Suprapubic skin (tissue), 4 donors: ENCODE measurements around the gene AP3B1. TPM values are rescaled to one million over a fixed set of nuclear protein-coding genes. Genes with fewer than 3 reads are reported as not detected.

Experiments used
- DNase-seq, 2 donors: peaks; one replicate each; pipeline ENCODE4 v3.0.0-alpha.2; 2019; ENCODE audit warnings: low spot score in 2 of 2
- H3K27ac ChIP-seq: fragments of 200-600 bp; sonication (generic); one replicate; pipeline ENCODE4 v1.5.1; 2019
- H3K27me3 ChIP-seq: fragments of 200-600 bp; sonication (generic); one replicate; pipeline ENCODE4 v1.5.1; 2019
- H3K36me3 ChIP-seq: fragments of 200-600 bp; sonication (generic); one replicate; pipeline ENCODE4 v1.5.1; 2019
- H3K4me1 ChIP-seq: fragments of 200-600 bp; sonication (generic); one replicate; pipeline ENCODE4 v1.5.1; 2019
- H3K4me3 ChIP-seq: fragments of 200-600 bp; sonication (generic); one replicate; pipeline ENCODE4 v1.5.1; 2019; ENCODE audit warnings: mild to moderate bottlenecking
- H3K9me3 ChIP-seq: fragments of 200-600 bp; sonication (generic); one replicate; pipeline ENCODE4 v1.5.1; 2019
- EP300 ChIP-seq: sonication (generic); formaldehyde crosslinking; IDR thresholded peaks from one replicate; pipeline ENCODE4 v1.6.1; 2017; ENCODE audit warnings: antibody characterized with exemption
- POLR2A ChIP-seq, 2 donors: fragments of 450-650 bp; IDR thresholded peaks; one replicate each; pipeline ENCODE4 v1.6.1; 2017; ENCODE audit warnings: antibody characterized with exemption in 2 of 2, mild to moderate bottlenecking in 2 of 2, moderate library complexity in 2 of 2
- POLR2AphosphoS5 ChIP-seq, 3 donors: sonication (generic); formaldehyde crosslinking; IDR thresholded peaks; one replicate each; pipeline ENCODE4 v1.6.1; 2017; ENCODE audit warnings: antibody characterized with exemption in 3 of 3
- WGBS: methylation state at CpG from one replicate; pipeline ENCODE4 v1.1.5; 2018; 5-methylcytosine and 5-hydroxymethylcytosine counted together
- total RNA-seq, 4 donors: library from RNA; depleted of rRNA; stranded (reverse); fragments of >200 nt; gene quantifications; one replicate each; pipeline ENCODE4 v1.1.0, GENCODE V29; 2016
- TF ChIP-seq, protein P1 (sequence below), 2 donors: fragments of 200-600 bp in 1 of 2; fragments of 450-650 bp in 1 of 2; sonication (generic) in 1 of 2; IDR thresholded peaks; one replicate each; pipeline ENCODE4 v1.5.1; 2016 to 2019; ENCODE audit warnings: antibody characterized with exemption in 2 of 2, mild to moderate bottlenecking in 1 of 2, moderate library complexity in 1 of 2

Gene AP3B1
- total RNA-seq, 4 donors from 2014 or later, result 32.2 to 44.0 (median 33.1) TPM

DNA sequence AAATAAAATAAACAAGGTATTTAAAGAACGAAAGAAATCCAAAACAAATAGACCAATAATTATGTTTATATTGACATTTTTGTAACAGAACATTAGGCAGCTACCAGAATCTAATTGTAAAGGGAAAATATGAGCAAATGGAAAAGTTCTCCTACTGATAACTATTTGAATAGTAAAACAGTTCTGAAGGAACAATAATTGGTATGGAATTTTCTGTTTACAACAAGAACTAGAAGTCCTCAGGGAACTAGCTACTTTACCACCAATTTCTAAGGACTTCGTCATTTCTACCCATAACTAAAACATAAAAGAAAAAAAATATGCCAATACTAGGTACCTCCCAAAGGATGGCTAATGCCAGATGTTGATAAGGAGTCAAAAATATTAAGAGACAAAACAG, 58.5 kb downstream of the AP3B1 start:
- H3K4me1 ChIP-seq, result peaks cover 12% of the 10 kb centered on the region
- no peak for DNase-seq
- WGBS, result 86% methylated on average over 2 of the region's 2 CpGs

GRCh38 chr5:78235289-78235688, 59.2 kb downstream of the AP3B1 start:
- peaks cover 12% of the 10 kb centered on the region for H3K4me1 ChIP-seq
- no peaks in the 10 kb centered on the region for H3K27me3 ChIP-seq
- TF ChIP-seq EP300 (no peak), POLR2AphosphoS5 (IDR thresholded peaks at IDR 0.05) (no peak), POLR2A (IDR thresholded peaks at IDR 0.05) (no peak)
- TF ChIP-seq, protein P1, sequence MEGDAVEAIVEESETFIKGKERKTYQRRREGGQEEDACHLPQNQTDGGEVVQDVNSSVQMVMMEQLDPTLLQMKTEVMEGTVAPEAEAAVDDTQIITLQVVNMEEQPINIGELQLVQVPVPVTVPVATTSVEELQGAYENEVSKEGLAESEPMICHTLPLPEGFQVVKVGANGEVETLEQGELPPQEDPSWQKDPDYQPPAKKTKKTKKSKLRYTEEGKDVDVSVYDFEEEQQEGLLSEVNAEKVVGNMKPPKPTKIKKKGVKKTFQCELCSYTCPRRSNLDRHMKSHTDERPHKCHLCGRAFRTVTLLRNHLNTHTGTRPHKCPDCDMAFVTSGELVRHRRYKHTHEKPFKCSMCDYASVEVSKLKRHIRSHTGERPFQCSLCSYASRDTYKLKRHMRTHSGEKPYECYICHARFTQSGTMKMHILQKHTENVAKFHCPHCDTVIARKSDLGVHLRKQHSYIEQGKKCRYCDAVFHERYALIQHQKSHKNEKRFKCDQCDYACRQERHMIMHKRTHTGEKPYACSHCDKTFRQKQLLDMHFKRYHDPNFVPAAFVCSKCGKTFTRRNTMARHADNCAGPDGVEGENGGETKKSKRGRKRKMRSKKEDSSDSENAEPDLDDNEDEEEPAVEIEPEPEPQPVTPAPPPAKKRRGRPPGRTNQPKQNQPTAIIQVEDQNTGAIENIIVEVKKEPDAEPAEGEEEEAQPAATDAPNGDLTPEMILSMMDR (IDR thresholded peaks at IDR 0.05), result no peak
- no peak overlapping the region for H3K4me3 ChIP-seq
- no peak overlapping the region for H3K27ac ChIP-seq
- DNase-seq, result no peak
- 86% methylated on average over 3 of the region's 3 CpGs for WGBS
- H3K36me3 ChIP-seq, result peaks cover 7% of the 10 kb centered on the region
- H3K9me3 ChIP-seq, result no peaks in the 10 kb centered on the region

More for the DNA sequence above, 58.5 kb downstream of the AP3B1 start:
- Histone ChIP-seq H3K27me3 (no peaks in the 10 kb centered on the region), H3K4me3 (no peak overlapping the region), H3K9me3 (no peaks in the 10 kb centered on the region), H3K27ac (no peak overlapping the region), H3K36me3 (peaks cover 7% of the 10 kb centered on the region)
- TF ChIP-seq POLR2A (IDR thresholded peaks at IDR 0.05) (no peak), EP300 (no peak), POLR2AphosphoS5 (IDR thresholded peaks at IDR 0.05) (no peak)
- TF ChIP-seq, protein P1 (IDR thresholded peaks at IDR 0.05), result no peak

GRCh38 chr5:78234804-78235203, 59.7 kb downstream of the AP3B1 start:
- H3K4me1 ChIP-seq, result peaks cover 12% of the 10 kb centered on the region
- H3K27me3 ChIP-seq, result no peaks in the 10 kb centered on the region
- DNase-seq, result no peak
- H3K9me3 ChIP-seq, result no peaks in the 10 kb centered on the region
- peaks cover 7% of the 10 kb centered on the region for H3K36me3 ChIP-seq
- TF ChIP-seq POLR2AphosphoS5 (IDR thresholded peaks at IDR 0.05), result no peak
- TF ChIP-seq, protein P1 (IDR thresholded peaks at IDR 0.05), result no peak
- no peak for TF ChIP-seq EP300
- TF ChIP-seq POLR2A (IDR thresholded peaks at IDR 0.05), result no peak
- no peak overlapping the region for H3K4me3 ChIP-seq
- 90% methylated on average over 1 of the region's 1 CpG for WGBS
- no peak overlapping the region for H3K27ac ChIP-seq

DNA sequence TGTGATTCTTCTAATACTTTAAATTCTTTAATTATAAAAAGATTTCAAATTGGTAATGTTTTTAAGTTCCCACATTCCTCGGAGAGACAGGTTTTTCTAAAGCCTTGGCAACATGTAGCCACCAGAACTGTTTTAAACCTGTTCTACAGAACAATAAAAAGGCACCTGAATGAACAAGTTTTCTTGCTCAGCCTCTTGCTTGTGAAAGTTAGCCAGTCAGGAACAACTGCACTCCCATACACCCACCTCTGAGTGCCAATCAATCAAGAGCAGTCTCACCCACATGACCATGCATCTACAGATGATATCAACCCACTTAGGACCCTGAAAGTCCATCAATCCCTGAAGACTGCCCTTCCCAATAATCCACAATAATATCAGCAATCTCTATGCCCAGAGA, 62.3 kb downstream of the AP3B1 start:
- H3K36me3 ChIP-seq, result no peaks in the 10 kb centered on the region
- DNase-seq, result no peak
- TF ChIP-seq POLR2A (IDR thresholded peaks at IDR 0.05) (no peak), EP300 (no peak), POLR2AphosphoS5 (IDR thresholded peaks at IDR 0.05) (no peak)
- TF ChIP-seq, protein P1 (IDR thresholded peaks at IDR 0.05), result no peak
- WGBS, result 39% methylated on average over 1 of the region's 1 CpG
- no peaks in the 10 kb centered on the region for H3K9me3 ChIP-seq
- H3K4me3 ChIP-seq, result no peak overlapping the region
- no peaks in the 10 kb centered on the region for H3K27me3 ChIP-seq
- no peak overlapping the region for H3K27ac ChIP-seq
- H3K4me1 ChIP-seq, result peaks cover 12% of the 10 kb centered on the region

DNA sequence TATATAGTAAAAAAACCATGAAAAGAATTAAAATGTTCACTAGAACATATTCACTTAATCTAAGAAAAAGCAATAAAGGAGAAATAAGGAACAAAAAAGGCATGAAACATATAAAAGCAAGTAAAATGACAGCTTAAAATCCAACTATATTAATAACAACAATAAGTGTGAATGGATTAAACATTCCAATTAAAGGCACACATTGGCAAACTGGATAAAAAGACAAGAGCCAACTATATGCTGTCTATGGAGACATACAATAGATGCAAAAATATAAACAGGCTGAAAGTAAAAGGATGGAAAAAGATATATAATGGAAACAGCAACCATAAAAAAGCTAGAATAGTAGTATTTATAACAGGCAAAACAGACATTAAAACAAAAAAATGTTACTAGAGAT, 70.1 kb downstream of the AP3B1 start:
- Histone ChIP-seq H3K27me3 (no peaks in the 10 kb centered on the region), H3K4me3 (no peak overlapping the region), H3K9me3 (peaks cover 4% of the 10 kb centered on the region), H3K27ac (no peak overlapping the region), H3K36me3 (peaks cover 46% of the 10 kb centered on the region), H3K4me1 (no peaks in the 10 kb centered on the region)
- no peak for TF ChIP-seq POLR2A (IDR thresholded peaks at IDR 0.05)
- no peak for TF ChIP-seq EP300
- no peak for TF ChIP-seq POLR2AphosphoS5 (IDR thresholded peaks at IDR 0.05)
- TF ChIP-seq, protein P1 (IDR thresholded peaks at IDR 0.05), result no peak
- no peak for DNase-seq
